Tibial artery (tissue), 4 donors: ENCODE measurements around the gene TTLL11.
A peak's percentile ranks its signal among the peaks of the same experiment; 100 is the strongest.

Source experiments
- DNase-seq, 2 donors: peaks; one replicate each; pipeline ENCODE4 v3.0.0-alpha.2; 2019
- H3K27ac ChIP-seq, 2 donors: fragments of 200-600 bp; sonication (generic) in 1 of 2; 1 replicate in 1 of 2; 2 replicates in 1 of 2; pipeline ENCODE4 v1.5.1; 2018 to 2019; ENCODE audit warnings: mild to moderate bottlenecking in 1 of 2
- H3K27me3 ChIP-seq, 2 donors: fragments of 200-600 bp; sonication (generic) in 1 of 2; one replicate each; pipeline versions ENCODE4 v1.5.1 to v1.6.0; 2016 to 2019
- H3K36me3 ChIP-seq, 3 donors: fragments of 200-600 bp; sonication (generic) in 2 of 3; one replicate each; pipeline ENCODE4 v1.5.1; 2016 to 2019; ENCODE audit warnings: mild to moderate bottlenecking in 2 of 3
- H3K4me1 ChIP-seq, 4 donors: fragments of 200-600 bp; sonication (generic) in 2 of 4; 1 replicate in 3 of 4; 2 replicates in 1 of 4; pipeline ENCODE4 v1.5.1; 2016 to 2019
- H3K4me3 ChIP-seq, 2 donors: fragments of 200-600 bp; sonication (generic) in 1 of 2; 1 replicate in 1 of 2; 2 replicates in 1 of 2; pipeline ENCODE4 v1.5.1; 2018 to 2019; ENCODE audit warnings: mild to moderate bottlenecking in 2 of 2
- H3K9me3 ChIP-seq, 3 donors: fragments of 200-600 bp; sonication (generic) in 1 of 3; one replicate each; pipeline ENCODE4 v1.5.1; 2016 to 2019
- intact Hi-C: fragments of 100-400 bp; cut with DNase I; formaldehyde crosslinking; loops from one replicate; pipeline ENCODE4 v1.15.0; 2023; ENCODE audit warnings: low total_unique reads
- TF ChIP-seq, protein P1 (sequence below), 2 experiments: fragments of 200-600 bp in 1 of 2; fragments of 450-650 bp in 1 of 2; IDR thresholded peaks; one replicate each; pipeline ENCODE4 v1.5.1; 2017 to 2019; ENCODE audit warnings: antibody characterized with exemption in 2 of 2, mild to moderate bottlenecking in 1 of 2, moderate library complexity in 1 of 2

Gene TTLL11

DNA sequence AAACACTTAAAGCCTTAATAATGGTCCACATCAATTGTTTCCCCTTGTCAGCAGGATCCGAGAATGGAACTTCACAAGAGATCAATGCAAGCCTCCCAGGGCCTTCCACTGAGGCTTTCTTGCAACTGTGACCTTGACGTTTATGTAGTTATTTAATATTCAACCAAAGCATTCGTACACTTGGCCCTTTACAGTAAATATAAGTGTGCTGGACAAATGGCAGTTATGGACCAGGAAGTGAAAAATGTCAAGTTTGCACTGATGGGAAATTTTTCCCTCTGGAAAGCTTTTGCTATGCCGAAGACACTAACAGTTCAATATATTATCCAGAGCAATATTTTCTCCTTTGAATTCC lies 101.8 kb downstream of the TTLL11 start:
- intact Hi-C loops, result loop anchor here (5.0 kb wide), 2 partner anchors 304 to 444 kb away; no protein-coding TSS in a partner anchor
- peaks cover 0 to 12% (median 0%) of the 10 kb centered on the region in 3 donors for H3K36me3 ChIP-seq

GRCh38 chr9:121990600-121991306 lies 102.4 kb downstream of the TTLL11 start:
- no peaks in the 10 kb centered on the region for H3K9me3 ChIP-seq
- H3K4me3 ChIP-seq, result no peak overlapping the region
- intact Hi-C loops, result loop anchor here (5.0 kb wide), 2 partner anchors 303 to 443 kb away; no protein-coding TSS in a partner anchor
- H3K27ac ChIP-seq, result no peak overlapping the region
- DNase-seq, result no peak
- H3K4me1 ChIP-seq, result peaks cover 0 to 22% (median 14%) of the 10 kb centered on the region in 4 donors
- H3K36me3 ChIP-seq, result peaks cover 0 to 12% (median 0%) of the 10 kb centered on the region in 3 donors
- no peaks in the 10 kb centered on the region for H3K27me3 ChIP-seq
- TF ChIP-seq, protein P1, sequence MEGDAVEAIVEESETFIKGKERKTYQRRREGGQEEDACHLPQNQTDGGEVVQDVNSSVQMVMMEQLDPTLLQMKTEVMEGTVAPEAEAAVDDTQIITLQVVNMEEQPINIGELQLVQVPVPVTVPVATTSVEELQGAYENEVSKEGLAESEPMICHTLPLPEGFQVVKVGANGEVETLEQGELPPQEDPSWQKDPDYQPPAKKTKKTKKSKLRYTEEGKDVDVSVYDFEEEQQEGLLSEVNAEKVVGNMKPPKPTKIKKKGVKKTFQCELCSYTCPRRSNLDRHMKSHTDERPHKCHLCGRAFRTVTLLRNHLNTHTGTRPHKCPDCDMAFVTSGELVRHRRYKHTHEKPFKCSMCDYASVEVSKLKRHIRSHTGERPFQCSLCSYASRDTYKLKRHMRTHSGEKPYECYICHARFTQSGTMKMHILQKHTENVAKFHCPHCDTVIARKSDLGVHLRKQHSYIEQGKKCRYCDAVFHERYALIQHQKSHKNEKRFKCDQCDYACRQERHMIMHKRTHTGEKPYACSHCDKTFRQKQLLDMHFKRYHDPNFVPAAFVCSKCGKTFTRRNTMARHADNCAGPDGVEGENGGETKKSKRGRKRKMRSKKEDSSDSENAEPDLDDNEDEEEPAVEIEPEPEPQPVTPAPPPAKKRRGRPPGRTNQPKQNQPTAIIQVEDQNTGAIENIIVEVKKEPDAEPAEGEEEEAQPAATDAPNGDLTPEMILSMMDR (IDR thresholded peaks at IDR 0.05), result no peak

More for the DNA sequence above, 101.8 kb downstream of the TTLL11 start:
- no peak overlapping the region for H3K4me3 ChIP-seq
- DNase-seq, result no peak
- H3K9me3 ChIP-seq, result no peaks in the 10 kb centered on the region
- H3K27me3 ChIP-seq, result no peaks in the 10 kb centered on the region
- TF ChIP-seq, protein P1 (IDR thresholded peaks at IDR 0.05), result no peak
- H3K4me1 ChIP-seq, result peaks cover 0 to 17% (median 10%) of the 10 kb centered on the region in 4 donors
- no peak overlapping the region for H3K27ac ChIP-seq

GRCh38 chr9:121989010-121989409 lies 104.1 kb downstream of the TTLL11 start:
- intact Hi-C loops, result no loop called here

DNA sequence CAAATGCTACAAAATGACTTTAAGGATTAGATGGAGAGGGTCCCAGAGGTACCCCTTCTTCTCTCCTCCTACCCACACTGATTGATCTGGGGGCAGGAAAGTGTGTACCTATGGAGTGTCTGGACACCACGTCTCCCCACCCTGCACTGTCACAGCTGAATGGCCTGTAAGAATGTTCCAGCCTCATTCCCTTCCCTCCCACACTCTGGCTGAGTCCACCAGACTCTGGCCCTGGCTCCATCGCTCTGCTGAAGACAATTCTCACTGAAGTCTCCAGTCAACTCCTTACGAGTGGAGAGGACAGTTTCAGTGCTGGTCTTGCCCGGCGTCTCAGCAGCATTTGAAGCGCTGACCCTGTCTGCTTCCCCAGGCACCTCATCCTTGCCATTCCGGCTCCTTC lies 105.8 kb downstream of the TTLL11 start:
- H3K36me3 ChIP-seq, result peaks cover 0 to 12% (median 0%) of the 10 kb centered on the region in 3 donors
- H3K4me1 ChIP-seq, result peaks cover 0 to 45% (median 31%) of the 10 kb centered on the region in 4 donors
- H3K27me3 ChIP-seq, result no peaks in the 10 kb centered on the region
- no peak overlapping the region for H3K4me3 ChIP-seq
- TF ChIP-seq, protein P1 (IDR thresholded peaks at IDR 0.05), result no peak
- H3K9me3 ChIP-seq, result no peaks in the 10 kb centered on the region
- H3K27ac ChIP-seq, result peak overlapping the region; percentile 55 to 74
- intact Hi-C loops, result no loop called here
- no peak for DNase-seq

More at GRCh38 chr9:121989010-121989409, 104.1 kb downstream of the TTLL11 start:
- Histone ChIP-seq H3K4me1 (peaks cover 0 to 40% (median 27%) of the 10 kb centered on the region in 4 donors), H3K36me3 (peaks cover 0 to 12% (median 0%) of the 10 kb centered on the region in 3 donors), H3K27ac (no peak overlapping the region), H3K9me3 (no peaks in the 10 kb centered on the region), H3K27me3 (no peaks in the 10 kb centered on the region), H3K4me3 (no peak overlapping the region)
- TF ChIP-seq, protein P1 (IDR thresholded peaks at IDR 0.05), result no peak
- DNase-seq, result no peak

DNA sequence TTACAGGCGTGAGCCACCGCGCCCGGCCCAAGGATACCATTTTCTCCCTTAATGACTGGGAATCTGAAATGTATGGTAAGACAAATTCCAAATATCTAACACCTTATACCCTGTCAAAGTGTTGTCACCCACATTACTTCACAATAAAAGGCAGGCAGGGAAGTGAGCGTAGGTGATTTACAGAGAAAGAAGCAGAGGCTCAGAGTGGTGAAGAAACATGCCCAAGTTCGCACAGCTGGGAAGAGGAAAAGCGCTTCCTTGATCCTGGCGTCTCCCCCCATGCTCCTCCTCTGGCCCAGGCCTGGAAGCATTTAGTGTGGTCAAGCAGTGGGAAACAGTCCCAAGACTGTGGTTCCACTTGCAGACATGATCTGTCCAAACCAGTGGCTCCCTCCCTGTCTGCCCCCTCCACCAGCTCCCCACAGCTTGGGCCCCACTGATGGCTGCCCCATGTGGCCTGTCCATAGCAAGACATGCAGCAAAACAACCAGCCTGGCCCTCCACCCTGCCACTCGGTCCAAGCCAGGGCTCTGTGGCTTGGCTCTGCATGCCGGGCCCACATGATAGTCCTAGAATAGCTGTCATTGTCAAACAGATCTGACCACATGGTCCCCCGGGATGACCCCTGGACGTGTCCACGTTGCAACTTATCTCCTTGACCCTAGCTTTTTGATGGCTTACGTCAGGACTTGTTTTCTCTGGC lies 107.2 kb downstream of the TTLL11 start:
- TF ChIP-seq, protein P1 (IDR thresholded peaks at IDR 0.05), result peak in 1 of 2 experiments; percentile 28
- Histone ChIP-seq H3K4me1 (peaks cover 0 to 43% (median 31%) of the 10 kb centered on the region in 4 donors), H3K4me3 (no peak overlapping the region), H3K9me3 (no peaks in the 10 kb centered on the region), H3K27me3 (no peaks in the 10 kb centered on the region), H3K36me3 (peaks cover 0 to 12% (median 0%) of the 10 kb centered on the region in 3 donors), H3K27ac (peak overlapping the region; percentile 55 to 74)
- intact Hi-C loops, result no loop called here
- peak; percentile 79 to 91 for DNase-seq
